Lung (tissue), 16 donors: ENCODE data around the gene ACBD6. TPM values are rescaled to one million over a fixed set of nuclear protein-coding genes. Genes with fewer than 3 reads are reported as not detected.
"Not testable (repeated sequence)": the region's sequence is repeated elsewhere in the genome, so short reads cannot be mapped to it uniquely, and the experiment has no call there.

ENCODE experiments used
- ATAC-seq: fragments of 200-7000 bp; cut with Tn5 transposase; one replicate; pipeline ENCODE4 v1.9.1; 2020; ENCODE audit warnings: moderate number of reproducible peaks; ENCODE audit not compliant: insufficient read depth, low FRiP score
- DNase-seq, 3 donors: peaks; one replicate each; pipeline ENCODE4 v3.0.0-alpha.2; 2013 to 2017
- H3K27ac ChIP-seq, 2 donors: one replicate each; pipeline ENCODE4 v1.5.1; 2013; ENCODE audit warnings: mild to moderate bottlenecking in 2 of 2, moderate library complexity in 2 of 2, control low read depth in 1 of 2, inconsistent platforms in 1 of 2, low read depth in 1 of 2, low read length in 1 of 2
- H3K27me3 ChIP-seq, 3 donors: one replicate each; pipeline ENCODE4 v1.5.1; 2013; ENCODE audit warnings: low read length in 2 of 3; ENCODE audit not compliant: control insufficient read depth in 3 of 3, insufficient read depth in 3 of 3
- H3K36me3 ChIP-seq, 4 donors: one replicate each; pipeline ENCODE4 v1.5.1; 2013; ENCODE audit warnings: low read length in 4 of 4, mild to moderate bottlenecking in 1 of 4, moderate library complexity in 1 of 4; ENCODE audit not compliant: control insufficient read depth in 4 of 4, insufficient read depth in 4 of 4
- H3K4me1 ChIP-seq, 5 donors: one replicate each; pipeline ENCODE4 v1.5.1; 2013; ENCODE audit warnings: low read length in 5 of 5, mild to moderate bottlenecking in 2 of 5, moderate library complexity in 1 of 5; ENCODE audit not compliant: control insufficient read depth in 5 of 5, insufficient read depth in 5 of 5
- H3K4me3 ChIP-seq: one replicate; pipeline ENCODE4 v1.5.1; 2013; ENCODE audit warnings: mild to moderate bottlenecking, control low read depth, moderate library complexity
- H3K9ac ChIP-seq, 2 donors: one replicate each; pipeline ENCODE4 v1.5.1; 2013; ENCODE audit warnings: low read length in 2 of 2, control low read depth in 1 of 2; ENCODE audit not compliant: insufficient read depth in 1 of 2
- H3K9me3 ChIP-seq, 4 donors: one replicate each; pipeline ENCODE4 v1.5.1; 2013; ENCODE audit warnings: low read length in 3 of 4, mild to moderate bottlenecking in 1 of 4, moderate library complexity in 1 of 4; ENCODE audit not compliant: control insufficient read depth in 4 of 4, insufficient read depth in 3 of 4
- CTCF ChIP-seq: IDR thresholded peaks from 2 replicates; pipeline ENCODE4 v1.5.1; 2012; ENCODE audit warnings: mild to moderate bottlenecking; ENCODE audit errors: control extremely low read depth, extremely low read depth
- WGBS, 2 donors: extraction: QIAGEN DNeasy Blood & Tissue Kit; methylation state at CpG; one replicate each; pipeline ENCODE4 v1.1.7; 2013; 5-methylcytosine and 5-hydroxymethylcytosine counted together
- long read RNA-seq, 5 donors: transcript quantifications; one replicate each; lab custom pipeline, GENCODE V29; 2026
- polyA plus RNA-seq, 2 donors: library from polyadenylated mRNA; stranded (reverse); fragments of 200-250 nt; gene quantifications; one replicate each; pipeline ENCODE4 v1.2.1, GENCODE V29; 2013
- total RNA-seq, 2 donors: library from RNA; depleted of rRNA in 1 of 2; stranded (reverse); fragments of >200 nt in 1 of 2; gene quantifications; one replicate each; pipeline ENCODE4 v1.2.1, GENCODE V29; 2014 to 2021
- donor health status: control.
- donor health status: control.
- donor health status: Bipolar disorder and iron deficiency.
- donor health status: healthy.
- donor health status: DM: yes; HTN: yes; CAD: no.

The ACBD6 gene
- total RNA-seq (10 to 100 TPM; 36.7 to 53.3 TPM), polyA plus RNA-seq (10 to 100 TPM; 28.1 to 45.6 TPM)
- long read RNA-seq, donor 1, transcript ACBD6-201 (8 exons, 1,670 nt): major isoform, 16 of 17 reads
- long read RNA-seq, donor 1, partial matches to known transcripts: 0 of 17 reads
- long read RNA-seq, donor 1, other reads (novel, unspliced or antisense): 0 of 17 reads
- long read RNA-seq, donor 2, transcript ACBD6-201 (8 exons, 1,670 nt): major isoform, 6 of 15 reads
- long read RNA-seq, donor 2, partial matches to known transcripts: 8 of 15 reads
- long read RNA-seq, donor 2, other reads (novel, unspliced or antisense): 0 of 15 reads
- long read RNA-seq, donor 3, transcript ACBD6-201 (8 exons, 1,670 nt): major isoform, 8 of 9 reads
- long read RNA-seq, donor 3, partial matches to known transcripts: 0 of 9 reads
- long read RNA-seq, donor 3, other reads (novel, unspliced or antisense): 0 of 9 reads
- long read RNA-seq, donor 4, transcript ACBD6-201 (8 exons, 1,670 nt): major isoform, 5 of 13 reads
- long read RNA-seq, donor 4, partial matches to known transcripts: 8 of 13 reads
- long read RNA-seq, donor 4, other reads (novel, unspliced or antisense): 0 of 13 reads
- long read RNA-seq, donor 5, transcript ACBD6-201 (8 exons, 1,670 nt): major isoform, 23 of 30 reads
- long read RNA-seq, donor 5, partial matches to known transcripts: 6 of 30 reads
- long read RNA-seq, donor 5, other reads (novel, unspliced or antisense): 0 of 30 reads

GRCh38 chr1:180502361-180503279, at the start of gene ACBD6:
Gene ACBD6, minus strand, starts transcription at chr1:180502577. Its CDS starts 311 bp downstream, at chr1:180502266.
- peak; percentile 91 for ATAC-seq
- TF ChIP-seq CTCF: no peak
- Histone ChIP-seq H3K9me3 (no peaks in the 10 kb centered on the region), H3K4me3 (peak within 1 kb of the TSS; percentile 74), H3K27ac (peak within 1 kb of the TSS; percentile 76 to 95), H3K27me3 (no peaks in the 10 kb centered on the region), H3K9ac (peak within 1 kb of the TSS; percentile 95 to 97), H3K4me1 (peaks cover 0 to 16% (median 4%) of the 10 kb centered on the region in 5 donors), H3K36me3 (peaks cover 0 to 7% (median 2%) of the 10 kb centered on the region in 4 donors)
- WGBS, 2 donors: 0% methylated on average over 81 to 83 of the region's 83 CpGs
- DNase-seq: peak; percentile 91 to 95 (median 94)

GRCh38 chr1:180551997-180552396, 49.6 kb upstream of the ACBD6 start:
- Histone ChIP-seq H3K9ac (no peak overlapping the region), H3K4me3 (no peak overlapping the region), H3K27ac (no peak overlapping the region), H3K36me3 (no peaks in the 10 kb centered on the region), H3K27me3 (no peaks in the 10 kb centered on the region), H3K9me3 (no peaks in the 10 kb centered on the region), H3K4me1 (no peaks in the 10 kb centered on the region)
- DNase-seq (no peak), ATAC-seq (no peak)
- 69 to 84% methylated on average over 1 of the region's 1 CpG for whole genome bisulfite sequencing, 2 donors
- no peak for TF ChIP-seq CTCF

GRCh38 chr1:180550241-180550640, 47.9 kb upstream of the ACBD6 start:
- Histone ChIP-seq H3K9me3 (no peaks in the 10 kb centered on the region), H3K9ac (no peak overlapping the region), H3K4me3 (no peak overlapping the region), H3K4me1 (peaks cover 0 to 3% (median 0%) of the 10 kb centered on the region in 5 donors), H3K27me3 (no peaks in the 10 kb centered on the region), H3K27ac (no peak overlapping the region), H3K36me3 (no peaks in the 10 kb centered on the region)
- no peak for ATAC-seq
- TF ChIP-seq CTCF: no peak
- 95 to 98% methylated on average over 3 of the region's 3 CpGs for WGBS, 2 donors
- DNase-seq: no peak

GRCh38 chr1:180549770-180550169, 47.4 kb upstream of the ACBD6 start:
- H3K9ac ChIP-seq, ATAC-seq, H3K9me3 ChIP-seq, H3K4me3 ChIP-seq, H3K27ac ChIP-seq, H3K36me3 ChIP-seq, DNase-seq, H3K27me3 ChIP-seq, H3K4me1 ChIP-seq: not testable (repeated sequence)
- WGBS, 2 donors: 93 to 96% methylated on average over 8 of the region's 8 CpGs
